ENCODE data around the gene FAM98C. TPM values are rescaled to one million over a fixed set of nuclear protein-coding genes. Genes with fewer than 3 reads are reported as not detected.

Gene FAM98C
- total RNA-seq, 2 donors from 2014 or later, result 20.0 to 34.0 TPM

DNA sequence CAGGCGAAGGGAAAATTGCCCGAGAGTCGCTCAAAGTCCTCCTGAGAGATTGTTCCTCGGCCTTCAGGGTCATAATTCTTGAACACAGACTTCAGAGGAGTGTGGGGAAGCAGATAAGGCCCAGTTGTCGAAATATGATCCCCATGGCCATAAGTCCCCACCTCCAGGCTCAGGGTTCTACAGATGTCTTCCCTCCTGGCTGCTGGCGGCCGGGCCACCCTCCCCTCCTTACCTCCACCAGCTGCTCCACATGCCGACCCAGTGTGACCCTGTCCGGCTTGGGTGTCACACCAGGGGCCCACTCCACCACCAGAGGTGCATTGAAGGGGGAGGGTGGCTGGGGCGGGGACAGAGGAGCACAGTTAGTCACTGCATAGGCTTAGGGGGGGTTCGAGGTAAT is 10.1 kb downstream of the FAM98C start:
- H3K36me3 ChIP-seq, result no peaks in the 10 kb centered on the region
- no peak overlapping the region for H3K27ac ChIP-seq
- no peak overlapping the region for H3K4me3 ChIP-seq
- DNase-seq (ENCODE audit: low spot score), result no peak
- TF ChIP-seq, protein P1, sequence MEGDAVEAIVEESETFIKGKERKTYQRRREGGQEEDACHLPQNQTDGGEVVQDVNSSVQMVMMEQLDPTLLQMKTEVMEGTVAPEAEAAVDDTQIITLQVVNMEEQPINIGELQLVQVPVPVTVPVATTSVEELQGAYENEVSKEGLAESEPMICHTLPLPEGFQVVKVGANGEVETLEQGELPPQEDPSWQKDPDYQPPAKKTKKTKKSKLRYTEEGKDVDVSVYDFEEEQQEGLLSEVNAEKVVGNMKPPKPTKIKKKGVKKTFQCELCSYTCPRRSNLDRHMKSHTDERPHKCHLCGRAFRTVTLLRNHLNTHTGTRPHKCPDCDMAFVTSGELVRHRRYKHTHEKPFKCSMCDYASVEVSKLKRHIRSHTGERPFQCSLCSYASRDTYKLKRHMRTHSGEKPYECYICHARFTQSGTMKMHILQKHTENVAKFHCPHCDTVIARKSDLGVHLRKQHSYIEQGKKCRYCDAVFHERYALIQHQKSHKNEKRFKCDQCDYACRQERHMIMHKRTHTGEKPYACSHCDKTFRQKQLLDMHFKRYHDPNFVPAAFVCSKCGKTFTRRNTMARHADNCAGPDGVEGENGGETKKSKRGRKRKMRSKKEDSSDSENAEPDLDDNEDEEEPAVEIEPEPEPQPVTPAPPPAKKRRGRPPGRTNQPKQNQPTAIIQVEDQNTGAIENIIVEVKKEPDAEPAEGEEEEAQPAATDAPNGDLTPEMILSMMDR (IDR thresholded peaks at IDR 0.05), result no peak
- peaks cover 3 to 5% of the 10 kb centered on the region in 2 donors for H3K4me1 ChIP-seq (ENCODE audit: control insufficient read depth in 1 of 2, low read depth in 2 of 2)
- H3K27me3 ChIP-seq (replicated peaks; ENCODE audit: insufficient read depth), result no peaks in the 10 kb centered on the region
- H3K9me3 ChIP-seq, result no peaks in the 10 kb centered on the region
- no peak for ATAC-seq (ENCODE audit: insufficient number of reproducible peaks, low FRiP score, low read depth)

DNA sequence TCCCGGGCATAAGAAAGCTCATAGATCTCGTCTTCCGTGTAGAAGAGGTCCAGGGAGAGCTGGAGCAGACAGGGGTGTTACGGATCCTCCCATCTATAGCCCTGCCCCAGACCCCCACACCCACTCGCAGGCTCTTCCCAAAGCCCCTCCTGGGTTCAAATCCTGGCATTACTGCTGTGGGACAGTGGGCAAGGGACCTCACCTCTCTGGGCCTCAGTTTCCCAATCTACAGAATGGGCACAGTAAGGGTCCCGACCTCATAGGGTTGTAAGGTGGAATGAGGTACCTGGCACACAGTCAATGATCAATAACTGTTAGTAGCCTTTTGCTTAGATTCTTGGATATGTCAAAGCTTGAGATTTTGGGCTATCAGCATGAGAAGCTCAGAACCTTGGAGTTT is 10.5 kb downstream of the FAM98C start:
- H3K36me3 ChIP-seq, result no peaks in the 10 kb centered on the region
- H3K4me3 ChIP-seq, result no peak overlapping the region
- H3K4me1 ChIP-seq (ENCODE audit: control insufficient read depth in 1 of 2, low read depth in 2 of 2), result peaks cover 3 to 8% of the 10 kb centered on the region in 2 donors
- no peak for ATAC-seq (ENCODE audit: insufficient number of reproducible peaks, low FRiP score, low read depth)
- H3K9me3 ChIP-seq, result no peaks in the 10 kb centered on the region
- H3K27me3 ChIP-seq (replicated peaks; ENCODE audit: insufficient read depth), result no peaks in the 10 kb centered on the region
- DNase-seq (ENCODE audit: low spot score), result no peak
- TF ChIP-seq, protein P1 (IDR thresholded peaks at IDR 0.05), result no peak
- H3K27ac ChIP-seq, result no peak overlapping the region

DNA sequence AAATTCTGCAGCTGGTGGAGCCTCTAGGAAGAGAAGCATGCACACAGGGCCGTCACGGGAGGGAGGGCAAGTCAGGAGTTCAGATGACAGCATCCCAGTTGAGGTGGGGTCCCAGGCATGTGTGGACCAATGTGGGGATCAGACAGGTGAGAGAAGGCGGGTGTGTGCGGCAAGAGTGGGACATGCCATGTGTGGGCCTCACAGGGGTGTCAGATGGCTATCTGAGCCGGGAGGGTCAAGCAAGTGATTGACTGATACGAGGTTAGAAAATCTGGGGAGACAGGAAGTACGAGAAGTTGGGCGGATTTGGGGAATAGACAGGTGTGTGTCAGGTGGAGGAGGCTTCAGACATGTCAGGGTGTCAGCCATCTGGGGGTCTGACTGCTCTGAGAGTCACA is 14.3 kb downstream of the FAM98C start:
- Histone ChIP-seq H3K4me3 (no peak overlapping the region), H3K4me1 (ENCODE audit: control insufficient read depth in 1 of 2, low read depth in 2 of 2) (peaks cover 3 to 8% of the 10 kb centered on the region in 2 donors), H3K36me3 (no peaks in the 10 kb centered on the region), H3K9me3 (no peaks in the 10 kb centered on the region), H3K27ac (no peak overlapping the region), H3K27me3 (replicated peaks; ENCODE audit: insufficient read depth) (no peaks in the 10 kb centered on the region)
- no peak for ATAC-seq (ENCODE audit: insufficient number of reproducible peaks, low FRiP score, low read depth)
- no peak for DNase-seq (ENCODE audit: low spot score)
- TF ChIP-seq, protein P1 (IDR thresholded peaks at IDR 0.05), result no peak

DNA sequence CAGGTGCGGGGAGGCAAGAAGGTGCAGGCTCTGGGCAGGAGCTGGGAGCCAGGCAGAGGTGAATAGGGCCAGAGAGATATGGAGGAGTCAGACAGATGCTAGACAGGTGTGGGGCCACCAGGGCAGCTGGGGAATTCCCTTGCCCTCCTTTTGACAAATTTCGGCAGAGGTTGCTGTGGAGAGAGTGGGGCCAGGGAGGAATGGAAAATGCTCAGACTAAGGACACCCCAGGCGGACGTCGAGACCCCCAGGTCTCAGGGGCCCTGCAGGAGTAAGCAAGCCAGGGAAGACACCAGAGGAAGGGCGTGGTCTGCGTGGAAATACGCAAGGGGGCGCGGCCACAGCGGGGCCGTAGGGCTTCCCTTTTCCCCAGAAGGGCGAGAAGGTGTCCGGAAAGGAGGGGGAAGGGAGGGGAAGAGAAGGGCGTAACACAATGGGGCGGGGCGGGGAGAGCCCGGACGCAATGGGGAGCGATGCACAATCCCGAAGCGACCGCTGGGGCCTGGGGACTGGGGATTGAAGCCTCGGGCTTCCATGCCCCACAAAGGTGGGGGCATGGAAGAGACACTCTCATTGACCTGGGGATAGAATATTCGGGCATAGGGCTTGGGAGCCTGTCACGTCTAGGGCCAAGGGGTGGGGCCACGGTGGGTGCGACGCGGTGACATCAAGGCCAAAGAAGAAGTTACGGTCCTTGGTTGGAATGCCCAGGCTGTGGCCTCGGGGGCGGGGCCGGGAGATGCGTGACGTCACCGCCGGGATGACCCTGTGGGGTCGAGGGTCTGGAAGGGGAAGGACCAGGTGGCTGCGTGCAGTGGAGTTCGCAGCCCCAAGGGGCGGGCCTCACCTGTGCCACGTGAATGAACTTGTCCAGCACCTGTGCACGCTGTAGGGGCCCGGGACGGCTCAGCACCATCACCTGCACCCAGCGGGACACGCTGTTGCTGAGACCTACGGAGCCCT is 14.9 kb downstream of the FAM98C start:
- TF ChIP-seq, protein P1 (IDR thresholded peaks at IDR 0.05), result no peak
- Histone ChIP-seq H3K27me3 (replicated peaks; ENCODE audit: insufficient read depth) (no peaks in the 10 kb centered on the region), H3K36me3 (no peaks in the 10 kb centered on the region), H3K4me3 (peak overlapping the region; percentile 53), H3K4me1 (ENCODE audit: control insufficient read depth in 1 of 2, low read depth in 2 of 2) (peaks cover 3 to 8% of the 10 kb centered on the region in 2 donors), H3K9me3 (no peaks in the 10 kb centered on the region), H3K27ac (no peak overlapping the region)
- ATAC-seq (ENCODE audit: insufficient number of reproducible peaks, low FRiP score, low read depth) (no peak), DNase-seq (ENCODE audit: low spot score) (no peak)

DNA sequence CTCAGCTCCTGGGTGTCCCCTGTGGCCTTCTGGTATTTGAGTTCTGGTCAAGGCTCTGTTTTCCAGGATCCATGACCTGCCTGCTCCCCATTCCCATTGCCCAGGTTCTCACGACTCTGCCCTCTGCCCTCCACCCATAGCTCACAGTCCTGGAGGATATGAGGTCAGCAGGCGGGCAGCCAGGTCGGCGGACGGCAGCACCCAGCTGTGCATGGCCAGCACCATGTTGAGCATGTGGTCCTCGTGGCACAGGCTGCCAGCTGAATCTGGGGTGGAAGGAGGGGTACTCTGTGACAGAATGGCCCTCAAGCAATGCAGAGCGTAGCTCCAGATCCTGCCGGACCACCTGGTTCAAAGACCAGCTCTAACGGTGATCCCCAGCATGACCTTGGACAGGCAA is 18.0 kb downstream of the FAM98C start:
- Histone ChIP-seq H3K9me3 (no peaks in the 10 kb centered on the region), H3K36me3 (no peaks in the 10 kb centered on the region), H3K4me3 (no peak overlapping the region), H3K27me3 (replicated peaks; ENCODE audit: insufficient read depth) (no peaks in the 10 kb centered on the region), H3K27ac (no peak overlapping the region), H3K4me1 (ENCODE audit: control insufficient read depth in 1 of 2, low read depth in 2 of 2) (peaks cover 3 to 8% of the 10 kb centered on the region in 2 donors)
- no peak for DNase-seq (ENCODE audit: low spot score)
- TF ChIP-seq, protein P1 (IDR thresholded peaks at IDR 0.05), result no peak
- ATAC-seq (ENCODE audit: insufficient number of reproducible peaks, low FRiP score, low read depth), result no peak
